Parathyroid adenoma (tissue), 2 donors: ENCODE results near the gene CYP4F12.

ENCODE experiments used
- H2AFZ ChIP-seq: fragments of 300-600 bp; sonication (generic); one replicate; pipeline ENCODE4 v1.7.0; 2017; ENCODE audit warnings: antibody characterized with exemption, mild to moderate bottlenecking
- H3K27ac ChIP-seq: fragments of 300-600 bp; sonication (generic); one replicate; pipeline ENCODE4 v1.7.0; 2017
- H3K27me3 ChIP-seq: fragments of 300-600 bp; sonication (generic); one replicate; pipeline ENCODE4 v1.7.0; 2017; ENCODE audit warnings: low read length; ENCODE audit not compliant: control insufficient read depth, insufficient read depth
- H3K36me3 ChIP-seq: fragments of 300-600 bp; sonication (generic); one replicate; pipeline ENCODE4 v1.7.0; 2017; ENCODE audit warnings: low read length; ENCODE audit not compliant: control insufficient read depth, insufficient read depth
- H3K4me1 ChIP-seq: fragments of 300-600 bp; sonication (generic); one replicate; pipeline ENCODE4 v1.7.0; 2017; ENCODE audit warnings: control low read depth
- H3K4me2 ChIP-seq: fragments of 300-600 bp; sonication (generic); one replicate; pipeline ENCODE4 v1.7.0; 2017; ENCODE audit warnings: low read length
- H3K4me3 ChIP-seq: fragments of 300-600 bp; sonication (generic); one replicate; pipeline ENCODE4 v1.7.0; 2017; ENCODE audit warnings: low read depth, low read length
- H3K79me2 ChIP-seq: fragments of 300-600 bp; sonication (generic); one replicate; pipeline ENCODE4 v1.7.0; 2017; ENCODE audit warnings: control low read depth
- H3K9ac ChIP-seq: fragments of 300-600 bp; sonication (generic); one replicate; pipeline ENCODE4 v1.7.0; 2017; ENCODE audit warnings: mild to moderate bottlenecking
- H3K9me3 ChIP-seq: fragments of 300-600 bp; sonication (generic); one replicate; pipeline ENCODE4 v1.7.0; 2017; ENCODE audit warnings: low read length; ENCODE audit not compliant: control insufficient read depth
- TF ChIP-seq, protein P1 (sequence below): fragments of 300-600 bp; sonication (generic); IDR thresholded peaks from one replicate; pipeline ENCODE4 v1.7.0; 2017; ENCODE audit warnings: antibody characterized with exemption, mild to moderate bottlenecking
- donor health status: primary hyperparathyroidism.

CYP4F12 gene

DNA sequence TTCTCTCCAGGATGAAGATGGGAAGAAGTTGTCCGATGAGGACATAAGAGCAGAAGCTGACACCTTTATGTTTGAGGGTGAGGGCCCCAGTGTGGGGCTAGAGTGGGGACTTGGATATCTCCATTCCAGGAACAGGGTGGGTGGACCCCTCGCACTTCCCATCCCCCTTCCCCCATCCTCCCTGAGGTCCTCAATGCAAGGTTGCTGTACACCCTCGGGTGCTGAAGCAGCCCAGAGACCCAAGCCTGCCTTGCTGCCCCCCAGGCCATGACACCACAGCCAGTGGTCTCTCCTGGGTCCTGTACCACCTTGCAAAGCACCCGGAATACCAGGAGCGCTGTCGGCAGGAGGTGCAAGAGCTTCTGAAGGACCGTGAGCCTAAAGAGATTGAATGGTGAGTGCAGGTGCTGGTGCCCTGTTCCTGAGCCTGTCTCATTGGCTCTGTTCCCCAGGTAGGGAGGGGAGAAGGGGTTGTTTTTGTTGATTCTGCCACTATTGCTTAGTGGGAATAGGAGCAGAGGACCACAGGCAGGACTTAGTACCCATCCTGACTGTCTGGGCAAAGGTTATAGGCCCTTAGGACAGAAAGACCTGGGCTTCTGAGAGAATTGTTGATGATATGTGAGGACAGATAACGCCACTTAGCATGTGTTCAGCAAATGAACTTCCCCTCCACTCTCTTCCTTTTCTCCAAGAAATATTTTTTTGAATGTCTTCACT lies 20.2 kb upstream of the CYP4F12 start:
- H3K4me3 ChIP-seq = no peak overlapping the region
- H3K36me3 ChIP-seq = no peaks in the 10 kb centered on the region
- no peak overlapping the region for H3K4me2 ChIP-seq
- H3K27ac ChIP-seq = no peak overlapping the region
- H3K27me3 ChIP-seq = no peaks in the 10 kb centered on the region
- TF ChIP-seq, protein P1, sequence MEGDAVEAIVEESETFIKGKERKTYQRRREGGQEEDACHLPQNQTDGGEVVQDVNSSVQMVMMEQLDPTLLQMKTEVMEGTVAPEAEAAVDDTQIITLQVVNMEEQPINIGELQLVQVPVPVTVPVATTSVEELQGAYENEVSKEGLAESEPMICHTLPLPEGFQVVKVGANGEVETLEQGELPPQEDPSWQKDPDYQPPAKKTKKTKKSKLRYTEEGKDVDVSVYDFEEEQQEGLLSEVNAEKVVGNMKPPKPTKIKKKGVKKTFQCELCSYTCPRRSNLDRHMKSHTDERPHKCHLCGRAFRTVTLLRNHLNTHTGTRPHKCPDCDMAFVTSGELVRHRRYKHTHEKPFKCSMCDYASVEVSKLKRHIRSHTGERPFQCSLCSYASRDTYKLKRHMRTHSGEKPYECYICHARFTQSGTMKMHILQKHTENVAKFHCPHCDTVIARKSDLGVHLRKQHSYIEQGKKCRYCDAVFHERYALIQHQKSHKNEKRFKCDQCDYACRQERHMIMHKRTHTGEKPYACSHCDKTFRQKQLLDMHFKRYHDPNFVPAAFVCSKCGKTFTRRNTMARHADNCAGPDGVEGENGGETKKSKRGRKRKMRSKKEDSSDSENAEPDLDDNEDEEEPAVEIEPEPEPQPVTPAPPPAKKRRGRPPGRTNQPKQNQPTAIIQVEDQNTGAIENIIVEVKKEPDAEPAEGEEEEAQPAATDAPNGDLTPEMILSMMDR = no peak
- H3K4me1 ChIP-seq = no peaks in the 10 kb centered on the region
- H2AFZ ChIP-seq = no peak overlapping the region
- H3K9me3 ChIP-seq = no peaks in the 10 kb centered on the region
- no peaks in the 10 kb centered on the region for H3K79me2 ChIP-seq
- H3K9ac ChIP-seq = no peak overlapping the region

DNA sequence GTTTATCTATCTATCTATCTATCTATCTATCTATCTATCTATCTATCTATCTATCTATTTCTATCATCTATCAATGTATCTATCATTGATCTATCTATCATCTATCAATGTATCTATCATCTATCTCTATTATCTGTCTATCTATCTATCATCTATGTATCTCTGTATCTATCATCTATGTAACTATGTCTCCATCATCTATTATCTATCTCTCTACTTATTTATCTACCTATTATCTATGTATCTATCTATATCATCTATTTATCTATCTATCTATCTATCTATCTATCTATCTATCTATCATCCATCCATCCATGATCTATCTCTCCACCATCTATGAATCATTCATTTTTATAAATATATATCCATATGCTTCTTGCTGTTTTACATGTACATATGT lies 16.4 kb upstream of the CYP4F12 start:
- no peak overlapping the region for H3K27ac ChIP-seq

DNA sequence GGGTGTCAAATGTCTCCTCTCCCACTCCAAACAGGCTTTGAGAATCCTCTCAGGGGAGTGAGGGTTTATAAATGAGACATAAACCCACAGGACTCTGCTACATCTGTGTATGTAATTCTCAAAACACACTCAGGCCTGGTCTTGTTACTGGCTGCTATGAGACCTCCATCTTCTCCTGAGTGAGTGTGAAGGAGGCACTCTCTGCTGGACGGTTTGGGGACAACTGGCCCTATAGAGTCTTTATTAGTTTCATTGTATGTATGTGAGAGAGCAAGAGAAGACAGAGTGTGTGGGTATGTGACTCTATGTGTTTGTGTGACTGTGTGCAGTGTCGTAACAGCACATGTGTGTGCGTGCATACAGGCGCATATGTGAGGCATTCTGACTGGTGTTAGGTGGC lies 9.6 kb upstream of the CYP4F12 start:
- Histone ChIP-seq H3K27me3 (no peaks in the 10 kb centered on the region), H3K36me3 (no peaks in the 10 kb centered on the region), H3K9ac (no peak overlapping the region), H3K4me1 (no peaks in the 10 kb centered on the region), H3K4me2 (no peak overlapping the region), H3K79me2 (no peaks in the 10 kb centered on the region), H3K4me3 (no peak overlapping the region), H2AFZ (no peak overlapping the region), H3K9me3 (no peaks in the 10 kb centered on the region), H3K27ac (no peak overlapping the region)
- TF ChIP-seq, protein P1 = no peak

More for the DNA sequence above, 16.4 kb upstream of the CYP4F12 start:
- Histone ChIP-seq H3K27me3 (no peaks in the 10 kb centered on the region), H3K36me3 (no peaks in the 10 kb centered on the region), H2AFZ (no peak overlapping the region), H3K4me3 (no peak overlapping the region), H3K79me2 (no peaks in the 10 kb centered on the region), H3K4me1 (no peaks in the 10 kb centered on the region), H3K9me3 (no peaks in the 10 kb centered on the region), H3K9ac (no peak overlapping the region), H3K4me2 (no peak overlapping the region)
- TF ChIP-seq, protein P1 = no peak

DNA sequence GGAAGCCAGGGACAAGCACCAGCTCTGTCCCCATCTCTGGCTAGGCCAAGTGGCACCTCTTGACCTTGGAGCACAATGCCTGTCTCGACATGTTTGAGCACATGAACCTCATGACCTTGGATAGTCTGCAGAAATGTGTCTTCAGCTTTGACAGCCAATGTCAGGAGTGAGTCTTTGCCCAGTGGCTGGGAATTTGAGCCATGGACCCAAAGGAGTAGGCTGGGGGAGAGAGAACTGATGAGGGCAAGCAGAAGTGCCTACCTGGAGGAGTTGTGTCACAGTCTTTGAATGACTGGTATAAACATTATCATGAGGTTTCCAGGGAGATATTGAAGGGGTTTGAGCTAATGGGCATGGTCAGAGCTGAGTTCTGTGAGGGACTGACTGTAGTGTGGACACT lies 6.7 kb upstream of the CYP4F12 start:
- no peak overlapping the region for H3K27ac ChIP-seq
- no peaks in the 10 kb centered on the region for H3K9me3 ChIP-seq
- H3K27me3 ChIP-seq = no peaks in the 10 kb centered on the region
- no peak overlapping the region for H3K4me3 ChIP-seq
- H3K4me2 ChIP-seq = no peak overlapping the region
- no peaks in the 10 kb centered on the region for H3K79me2 ChIP-seq
- H2AFZ ChIP-seq = no peak overlapping the region
- H3K36me3 ChIP-seq = no peaks in the 10 kb centered on the region
- H3K9ac ChIP-seq = no peak overlapping the region
- TF ChIP-seq, protein P1 = no peak
- no peaks in the 10 kb centered on the region for H3K4me1 ChIP-seq

DNA sequence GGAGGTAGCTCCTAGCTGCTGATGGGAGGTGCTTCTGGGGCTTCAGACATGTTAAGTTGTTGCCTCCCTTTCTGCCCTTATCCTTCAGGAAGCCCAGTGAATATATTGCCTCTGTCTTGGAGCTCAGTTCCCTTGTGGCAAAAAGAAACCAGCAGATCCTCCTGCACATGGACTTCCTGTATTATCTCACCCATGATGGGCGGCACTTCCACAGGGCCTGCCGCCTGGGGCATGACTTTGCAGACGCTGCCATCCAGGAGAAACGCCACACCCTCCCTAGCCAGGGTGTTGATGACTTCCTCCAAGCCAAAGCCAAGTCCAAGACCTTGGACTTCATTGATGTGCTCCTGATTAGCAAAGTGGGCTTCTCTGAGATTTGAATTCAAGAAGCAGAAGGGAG lies 6.0 kb upstream of the CYP4F12 start:
- H3K27me3 ChIP-seq = no peaks in the 10 kb centered on the region
- no peaks in the 10 kb centered on the region for H3K79me2 ChIP-seq
- H3K4me2 ChIP-seq = no peak overlapping the region
- no peaks in the 10 kb centered on the region for H3K4me1 ChIP-seq
- no peaks in the 10 kb centered on the region for H3K9me3 ChIP-seq
- H3K4me3 ChIP-seq = no peak overlapping the region
- H2AFZ ChIP-seq = no peak overlapping the region
- TF ChIP-seq, protein P1 = no peak
- H3K9ac ChIP-seq = no peak overlapping the region
- no peak overlapping the region for H3K27ac ChIP-seq
- H3K36me3 ChIP-seq = no peaks in the 10 kb centered on the region
